Neural cell (in vitro differentiated cells): ENCODE data around the gene PCDHGA4. TPM values are rescaled to one million over a fixed set of nuclear protein-coding genes. Genes with fewer than 3 reads are reported as not detected.

Experiments
- H2AFZ ChIP-seq: fragments of 200-600, 300-800 bp; sonication (generic), shearing (Covaris generic); 2 replicates; pipeline ENCODE4 v1.6.0; 2014; ENCODE audit warnings: low read depth, mild to moderate bottlenecking, antibody characterized with exemption, low read length, moderate library complexity
- H3F3A ChIP-seq: fragments of 200-600 bp; shearing (Covaris generic); 2 replicates; pipeline ENCODE4 v1.6.1; 2016; ENCODE audit warnings: mild to moderate bottlenecking, moderate library complexity, mixed read lengths, antibody characterized with exemption, low read length; ENCODE audit not compliant: insufficient read depth, poor library complexity, severe bottlenecking
- H3K27ac ChIP-seq: fragments of 200-600, 300-800 bp; sonication (generic), shearing (Covaris generic); 2 replicates; pipeline ENCODE4 v1.5.1; 2014; ENCODE audit warnings: mild to moderate bottlenecking, low read length, moderate library complexity
- H3K27me3 ChIP-seq: fragments of 300-800, 200-600 bp; sonication (generic), shearing (Covaris generic); 2 replicates; pipeline ENCODE4 v1.6.0; 2014; ENCODE audit warnings: mild to moderate bottlenecking, low read depth, low read length, moderate library complexity; ENCODE audit not compliant: insufficient read depth
- H3K36me3 ChIP-seq: fragments of 300-800, 200-600 bp; sonication (generic), shearing (Covaris generic); 2 replicates; pipeline ENCODE4 v1.5.1; 2014; ENCODE audit warnings: mild to moderate bottlenecking, antibody characterized with exemption, low read length, moderate library complexity; ENCODE audit not compliant: insufficient read depth
- H3K4me2 ChIP-seq: fragments of 300-800, 200-600 bp; sonication (generic), shearing (Covaris generic); 2 replicates; pipeline ENCODE4 v1.6.0; 2014; ENCODE audit warnings: mild to moderate bottlenecking, low read length
- H3K4me3 ChIP-seq: fragments of 300-800, 200-600 bp; sonication (generic), shearing (Covaris generic); 2 replicates; pipeline ENCODE4 v1.5.1; 2014; ENCODE audit warnings: mild to moderate bottlenecking, low read length, moderate library complexity
- H3K79me2 ChIP-seq: fragments of 200-600 bp; shearing (Covaris generic); replicated peaks from 2 replicates; pipeline ENCODE4 v1.6.0; 2014; ENCODE audit warnings: mild to moderate bottlenecking, low read length, moderate library complexity; ENCODE audit not compliant: insufficient read depth
- H3K9ac ChIP-seq: fragments of 300-800, 200-600 bp; sonication (generic), shearing (Covaris generic); 2 replicates; pipeline ENCODE4 v1.6.1; 2016; ENCODE audit warnings: mild to moderate bottlenecking, low read length, mixed read lengths
- H3K9me2 ChIP-seq: fragments of 200-600 bp; shearing (Covaris generic); 2 replicates; pipeline ENCODE4 v1.6.1; 2016; ENCODE audit warnings: mild to moderate bottlenecking, low read length, mixed read lengths; ENCODE audit not compliant: insufficient read depth
- H3K9me3 ChIP-seq: fragments of 200-600, 300-800 bp; sonication (generic), shearing (Covaris generic); 2 replicates; pipeline ENCODE4 v1.6.1; 2016; ENCODE audit warnings: mild to moderate bottlenecking, mixed run types, low read length, moderate library complexity, mixed read lengths
- H4K20me1 ChIP-seq: fragments of 200-600 bp; shearing (Covaris generic); 2 replicates; pipeline ENCODE4 v1.6.1; 2016; ENCODE audit warnings: mild to moderate bottlenecking, mixed run types; ENCODE audit not compliant: insufficient read depth
- CTCF ChIP-seq: fragments of 450-650 bp; IDR thresholded peaks from 2 replicates; pipeline ENCODE4 v1.5.1; 2014; ENCODE audit warnings: antibody characterized with exemption, mild to moderate bottlenecking, moderate library complexity; ENCODE audit not compliant: poor library complexity, severe bottlenecking
- EP300 ChIP-seq: fragments of 450-650 bp; conservative IDR thresholded peaks from 2 replicates; pipeline ENCODE4 v1.6.1; 2014; ENCODE audit warnings: antibody characterized with exemption, mild to moderate bottlenecking, moderate library complexity; ENCODE audit not compliant: poor library complexity, severe bottlenecking
- EZH2 ChIP-seq: fragments of 200-600, 300-800 bp; shearing (Covaris generic), sonication (generic); IDR thresholded peaks from 2 replicates; pipeline ENCODE4 v1.6.1; 2014; ENCODE audit warnings: antibody characterized with exemption, low read length, borderline replicate concordance, mild to moderate bottlenecking; ENCODE audit not compliant: insufficient read depth, poor library complexity, severe bottlenecking
- MXI1 ChIP-seq: fragments of 450-650 bp; conservative IDR thresholded peaks from 2 replicates; pipeline ENCODE4 v1.6.1; 2014; ENCODE audit warnings: antibody characterized with exemption, mild to moderate bottlenecking; ENCODE audit not compliant: poor library complexity, severe bottlenecking
- POLR2AphosphoS5 ChIP-seq: IDR thresholded peaks from 2 replicates; pipeline ENCODE4 v1.6.1; 2012
- RAD21 ChIP-seq: fragments of 450-650 bp; conservative IDR thresholded peaks from 2 replicates; pipeline ENCODE4 v1.6.1; 2014; ENCODE audit warnings: antibody characterized with exemption, mild to moderate bottlenecking, moderate library complexity
- REST ChIP-seq: IDR thresholded peaks from 2 replicates; pipeline ENCODE4 v1.6.1; 2012; ENCODE audit warnings: borderline replicate concordance
- SMC3 ChIP-seq: fragments of 450-650 bp; conservative IDR thresholded peaks from 2 replicates; pipeline ENCODE4 v1.6.1; 2014; ENCODE audit warnings: antibody characterized with exemption, mild to moderate bottlenecking, moderate library complexity; ENCODE audit not compliant: poor library complexity
- TAF1 ChIP-seq: IDR thresholded peaks from 2 replicates; pipeline ENCODE4 v1.6.1; 2012; ENCODE audit warnings: low read depth
- polyA plus RNA-seq: library from polyadenylated mRNA; depleted of rRNA; stranded (reverse); fragments of >200 nt; gene quantifications from 2 replicates; pipeline ENCODE4 v1.2.3, GENCODE V29; 2014

The PCDHGA4 gene
- polyA plus RNA-seq, 1 donor from 2014 or later: 0.38 TPM

- H3K9me2 ChIP-seq: no peaks in the 10 kb centered on the region
- H3F3A ChIP-seq: no peaks in the 10 kb centered on the region
- no peaks in the 10 kb centered on the region for H3K79me2 ChIP-seq
- TF ChIP-seq CTCF (no peak), MXI1 (no peak), EP300 (no peak), RAD21 (no peak), SMC3 (no peak), POLR2AphosphoS5 (no peak), REST (no peak), TAF1 (no peak), EZH2 (no peak)
- H3K4me3 ChIP-seq: peak within 1 kb of the TSS; percentile 15
- no peaks in the 10 kb centered on the region for H3K27me3 ChIP-seq
- no peak within 1 kb of the TSS for H3K9ac ChIP-seq
- no peaks in the 10 kb centered on the region for H3K36me3 ChIP-seq
- peaks cover 15% of the 10 kb centered on the region for H3K9me3 ChIP-seq
- no peaks in the 10 kb centered on the region for H4K20me1 ChIP-seq
- no peak within 1 kb of the TSS for H3K4me2 ChIP-seq
- H2AFZ ChIP-seq: no peak within 1 kb of the TSS
- H3K27ac ChIP-seq: no peak within 1 kb of the TSS
These were observed 4.8 kb upstream of the PCDHGA4 start, which contains the start of gene PCDHGB1 for GRCh38 chr5:141349917-141350619. PCDHGB1 (plus strand) TSS chr5:141350099; CDS start chr5:141350261, 162 bp downstream.

- TF ChIP-seq EZH2 (no peak), SMC3 (no peak), TAF1 (no peak), EP300 (no peak), POLR2AphosphoS5 (no peak), RAD21 (no peak)
- H3K79me2 ChIP-seq: no peaks in the 10 kb centered on the region
- H3K9ac ChIP-seq: no peak overlapping the region
- H3K9me2 ChIP-seq: no peaks in the 10 kb centered on the region
- no peak overlapping the region for H2AFZ ChIP-seq
- no peak overlapping the region for H3K4me2 ChIP-seq
- H3K27ac ChIP-seq: no peak overlapping the region
- H3K27me3 ChIP-seq: no peaks in the 10 kb centered on the region
- no peaks in the 10 kb centered on the region for H3K36me3 ChIP-seq
- H4K20me1 ChIP-seq: no peaks in the 10 kb centered on the region
- no peak overlapping the region for H3K4me3 ChIP-seq
- H3K9me3 ChIP-seq: peaks cover 21% of the 10 kb centered on the region
- no peaks in the 10 kb centered on the region for H3F3A ChIP-seq
These were observed 3.2 kb upstream of the PCDHGA4 start for GRCh38 chr5:141351591-141351990.
